Hepatocyte (in vitro differentiated cells): Measurements from ENCODE around the gene ZNF385C. TPM values are rescaled to one million over a fixed set of nuclear protein-coding genes. Genes with fewer than 3 reads are reported as not detected.

ENCODE experiments used
- DNase-seq: peaks from one replicate; pipeline ENCODE4 v3.0.0-alpha.2; 2016; ENCODE audit warnings: low spot score
- H2AFZ ChIP-seq: fragments of 200-600 bp; sonication (generic); 2 replicates; pipeline ENCODE4 v1.6.0; 2016; ENCODE audit warnings: antibody characterized with exemption, mild to moderate bottlenecking
- H3K27ac ChIP-seq: fragments of 200-600 bp; sonication (generic); 2 replicates; pipeline ENCODE4 v1.5.1; 2016; ENCODE audit warnings: mild to moderate bottlenecking
- H3K27me3 ChIP-seq: fragments of 200-600 bp; sonication (generic); 2 replicates; pipeline ENCODE4 v1.6.1; 2016
- H3K36me3 ChIP-seq: fragments of 200-600 bp; sonication (generic); replicated peaks from 2 replicates; pipeline ENCODE4 v1.5.1; 2016; ENCODE audit warnings: low read depth; ENCODE audit not compliant: insufficient read depth
- H3K4me1 ChIP-seq: fragments of 200-600 bp; sonication (generic); 2 replicates; pipeline ENCODE4 v1.5.1; 2016; ENCODE audit warnings: mild to moderate bottlenecking, moderate library complexity; ENCODE audit not compliant: insufficient read depth
- H3K4me2 ChIP-seq: fragments of 200-600 bp; sonication (generic); 2 replicates; pipeline ENCODE4 v1.6.0; 2016
- H3K4me3 ChIP-seq: fragments of 200-600 bp; sonication (generic); 2 replicates; pipeline ENCODE4 v1.5.1; 2016; ENCODE audit warnings: mild to moderate bottlenecking
- H3K79me2 ChIP-seq: fragments of 200-600 bp; sonication (generic); 2 replicates; pipeline ENCODE4 v1.6.0; 2017; ENCODE audit warnings: mild to moderate bottlenecking
- H3K9me2 ChIP-seq: fragments of 200-600 bp; sonication (generic); replicated peaks from 2 replicates; pipeline ENCODE4 v1.6.0; 2017; ENCODE audit warnings: mild to moderate bottlenecking; ENCODE audit not compliant: insufficient read depth
- H3K9me3 ChIP-seq: fragments of 200-600 bp; sonication (generic); 2 replicates; pipeline ENCODE4 v1.5.1; 2016; ENCODE audit warnings: low read depth, mild to moderate bottlenecking
- H4K20me1 ChIP-seq: fragments of 200-600 bp; sonication (generic); 2 replicates; pipeline ENCODE4 v1.6.0; 2016; ENCODE audit warnings: mild to moderate bottlenecking; ENCODE audit not compliant: insufficient read depth, poor library complexity, severe bottlenecking
- CTCF ChIP-seq: fragments of 200-600 bp; sonication (generic); IDR thresholded peaks from 2 replicates; pipeline ENCODE4 v1.5.1; 2016; ENCODE audit warnings: antibody characterized with exemption, mild to moderate bottlenecking; ENCODE audit not compliant: poor library complexity
- EZH2 ChIP-seq: fragments of 200-600 bp; sonication (generic); IDR thresholded peaks from 2 replicates; pipeline ENCODE4 v1.6.1; 2016; ENCODE audit warnings: antibody characterized with exemption, mild to moderate bottlenecking, borderline replicate concordance
- EZH2phosphoT487 ChIP-seq: fragments of 200-600 bp; sonication (generic); IDR thresholded peaks from one replicate; pipeline ENCODE4 v1.6.1; 2018; ENCODE audit warnings: antibody characterized with exemption, mild to moderate bottlenecking, low read depth, moderate library complexity; ENCODE audit not compliant: unreplicated experiment, severe bottlenecking
- WGBS: methylation state at CpG from one replicate; pipeline ENCODE4 v1.1.6; 2016; ENCODE audit warnings: low lambda C conversion rate; ENCODE audit errors: missing lambda C conversion rate; 5-methylcytosine and 5-hydroxymethylcytosine counted together
- polyA plus RNA-seq: library from polyadenylated mRNA; unstranded; fragments of >200 nt; fragmentation: Nextera tagmentation; extraction: Ambion mirVana; gene quantifications from 2 replicates; pipeline ENCODE4 v1.2.1, GENCODE V29; 2016
- total RNA-seq: library from RNA; depleted of rRNA; stranded (reverse); fragments of >200 nt; gene quantifications from 2 replicates; pipeline ENCODE4 v1.2.3, GENCODE V29; 2014

ZNF385C gene
- total and polyA plus RNA-seq, 2 experiments from 2014 or later: 0.45 to 0.63 TPM

- 73% methylated on average over 5 of the region's 5 CpGs for WGBS
- H3K4me1 ChIP-seq: no peaks in the 10 kb centered on the region
- no peak overlapping the region for H2AFZ ChIP-seq
- no peak overlapping the region for H3K4me3 ChIP-seq
- H3K4me2 ChIP-seq: no peak overlapping the region
- no peak overlapping the region for H3K27ac ChIP-seq
- H3K79me2 ChIP-seq: no peaks in the 10 kb centered on the region
- H4K20me1 ChIP-seq: no peaks in the 10 kb centered on the region
- no peaks in the 10 kb centered on the region for H3K9me3 ChIP-seq
- TF ChIP-seq EZH2 (no peak), EZH2phosphoT487 (no peak), CTCF (no peak)
- no peak for DNase-seq
- no peaks in the 10 kb centered on the region for H3K36me3 ChIP-seq
- H3K9me2 ChIP-seq: no peaks in the 10 kb centered on the region
- H3K27me3 ChIP-seq: no peaks in the 10 kb centered on the region
Measured at GRCh38 chr17:42038221-42038973, 59.9 kb downstream of the ZNF385C start.

GRCh38 chr17:42034059-42034458 lies 64.2 kb downstream of the ZNF385C start:
- Histone ChIP-seq H3K27ac (no peak overlapping the region), H3K9me3 (no peaks in the 10 kb centered on the region), H4K20me1 (no peaks in the 10 kb centered on the region), H3K36me3 (no peaks in the 10 kb centered on the region), H3K4me2 (no peak overlapping the region), H3K27me3 (no peaks in the 10 kb centered on the region), H3K4me3 (no peak overlapping the region), H3K4me1 (no peaks in the 10 kb centered on the region), H3K79me2 (no peaks in the 10 kb centered on the region), H3K9me2 (no peaks in the 10 kb centered on the region), H2AFZ (no peak overlapping the region)
- TF ChIP-seq EZH2: no peak
- no peak for TF ChIP-seq CTCF
- no peak for TF ChIP-seq EZH2phosphoT487
- DNase-seq: no peak
- 69% methylated on average over 5 of the region's 6 CpGs for WGBS

GRCh38 chr17:42031584-42031983 lies 66.7 kb downstream of the ZNF385C start:
- Histone ChIP-seq H3K9me3 (no peaks in the 10 kb centered on the region), H4K20me1 (no peaks in the 10 kb centered on the region), H3K36me3 (no peaks in the 10 kb centered on the region), H3K79me2 (no peaks in the 10 kb centered on the region), H3K27ac (no peak overlapping the region), H3K4me1 (no peaks in the 10 kb centered on the region), H3K9me2 (no peaks in the 10 kb centered on the region), H2AFZ (no peak overlapping the region), H3K4me3 (no peak overlapping the region), H3K4me2 (no peak overlapping the region), H3K27me3 (no peaks in the 10 kb centered on the region)
- TF ChIP-seq EZH2phosphoT487 (no peak), CTCF (no peak), EZH2 (no peak)
- WGBS: 62% methylated on average over 6 of the region's 6 CpGs
- no peak for DNase-seq
